Osteoblast (primary cell): Measurements from ENCODE around the gene PLOD1. TPM values are rescaled to one million over a fixed set of nuclear protein-coding genes. Genes with fewer than 3 reads are reported as not detected.
"Not testable (repeated sequence)": the region's sequence is repeated elsewhere in the genome, so short reads cannot be mapped to it uniquely, and the experiment has no call there.

Experiments used
- DNase-seq: peaks from one replicate; pipeline ENCODE4 v3.0.0; 2011; ENCODE audit warnings: low spot score, mixed read lengths; ENCODE audit not compliant: insufficient read length; ENCODE audit errors: missing footprints
- H2AFZ ChIP-seq: 2 replicates; pipeline ENCODE4 v1.6.0; 2011; ENCODE audit warnings: mild to moderate bottlenecking, low read length
- H3K27ac ChIP-seq: 2 replicates; pipeline ENCODE4 v1.5.1; 2011; ENCODE audit warnings: mild to moderate bottlenecking, low read depth, low read length, moderate library complexity
- H3K27me3 ChIP-seq: 2 replicates; pipeline ENCODE4 v1.6.0; 2012; ENCODE audit warnings: mild to moderate bottlenecking, control low read depth, inconsistent platforms, low read length, moderate library complexity; ENCODE audit not compliant: insufficient read depth
- H3K36me3 ChIP-seq: 2 replicates; pipeline ENCODE4 v1.5.1; 2011; ENCODE audit warnings: mild to moderate bottlenecking, low read length, control low read depth, moderate library complexity; ENCODE audit not compliant: insufficient read depth
- H3K4me1 ChIP-seq: 2 replicates; pipeline ENCODE4 v1.5.1; 2011; ENCODE audit warnings: mild to moderate bottlenecking, low read length, control low read depth, moderate library complexity; ENCODE audit not compliant: insufficient read depth
- H3K4me2 ChIP-seq: 2 replicates; pipeline ENCODE4 v1.6.0; 2011; ENCODE audit warnings: mild to moderate bottlenecking, low read length; ENCODE audit not compliant: insufficient read depth
- H3K4me3 ChIP-seq: fragments of 200-600 bp; sonication (generic); 3 replicates; pipeline ENCODE4 v1.5.1; 2012; ENCODE audit warnings: mild to moderate bottlenecking, low read length, inconsistent platforms; ENCODE audit not compliant: insufficient read depth
- H3K79me2 ChIP-seq: 2 replicates; pipeline ENCODE4 v1.6.0; 2012; ENCODE audit warnings: mild to moderate bottlenecking, low read length, control low read depth, inconsistent platforms; ENCODE audit not compliant: insufficient read depth
- H3K9me3 ChIP-seq: 2 replicates; pipeline ENCODE4 v1.5.1; 2011; ENCODE audit warnings: low read depth, low read length, control low read depth
- H4K20me1 ChIP-seq: 2 replicates; pipeline ENCODE4 v1.6.0; 2012; ENCODE audit warnings: mild to moderate bottlenecking, low read length, control low read depth; ENCODE audit not compliant: insufficient read depth
- total RNA-seq: library from RNA; depleted of rRNA; stranded (reverse); fragments of >200 nt; gene quantifications from 2 replicates; pipeline ENCODE4 v1.2.3, GENCODE V29; 2012
- TF ChIP-seq, protein P1 (sequence below): IDR thresholded peaks from 2 replicates; pipeline ENCODE4 v1.5.1; 2011; ENCODE audit warnings: mild to moderate bottlenecking, low read depth, low read length, moderate library complexity; ENCODE audit errors: extremely low read depth

PLOD1 gene
- total RNA-seq, 1 donor, result 281 TPM

DNA sequence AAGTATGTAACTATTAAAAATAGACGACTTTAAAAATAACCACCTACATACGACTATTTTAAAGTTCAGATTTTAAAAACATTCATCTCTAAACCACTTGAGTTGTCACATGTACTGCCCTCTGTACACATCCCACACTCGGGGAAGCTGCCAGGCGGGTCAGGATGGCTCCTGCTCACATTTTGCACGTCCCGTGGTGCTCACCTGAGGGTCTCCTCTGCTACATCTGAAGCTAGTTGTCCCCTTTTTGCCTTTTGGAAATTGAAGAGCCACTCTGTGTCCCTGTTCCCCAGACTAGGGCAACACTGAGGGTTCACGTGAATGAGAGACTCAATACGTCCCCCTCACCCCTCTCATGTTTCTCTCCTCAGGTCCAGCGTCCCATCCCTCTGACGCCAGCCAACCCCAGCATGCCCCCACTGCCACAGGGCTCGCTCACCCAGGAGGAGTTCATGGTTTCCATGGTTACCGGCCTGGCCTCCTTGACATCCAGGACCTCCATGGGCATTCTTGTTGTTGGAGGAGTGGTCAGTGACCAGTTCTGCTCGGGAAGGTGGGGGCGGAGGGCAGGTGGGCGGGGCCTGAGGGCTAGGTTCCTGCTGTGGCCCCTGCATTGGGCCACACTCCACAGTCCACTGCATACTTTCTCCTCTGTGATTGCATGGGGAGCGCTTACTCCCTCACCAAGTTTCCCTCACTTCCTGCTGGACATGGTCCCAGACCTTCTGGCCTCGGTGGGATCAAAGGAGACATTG is 71.8 kb downstream of the PLOD1 start:
- peaks cover 73% of the 10 kb centered on the region for H3K36me3 ChIP-seq
- TF ChIP-seq, protein P1, sequence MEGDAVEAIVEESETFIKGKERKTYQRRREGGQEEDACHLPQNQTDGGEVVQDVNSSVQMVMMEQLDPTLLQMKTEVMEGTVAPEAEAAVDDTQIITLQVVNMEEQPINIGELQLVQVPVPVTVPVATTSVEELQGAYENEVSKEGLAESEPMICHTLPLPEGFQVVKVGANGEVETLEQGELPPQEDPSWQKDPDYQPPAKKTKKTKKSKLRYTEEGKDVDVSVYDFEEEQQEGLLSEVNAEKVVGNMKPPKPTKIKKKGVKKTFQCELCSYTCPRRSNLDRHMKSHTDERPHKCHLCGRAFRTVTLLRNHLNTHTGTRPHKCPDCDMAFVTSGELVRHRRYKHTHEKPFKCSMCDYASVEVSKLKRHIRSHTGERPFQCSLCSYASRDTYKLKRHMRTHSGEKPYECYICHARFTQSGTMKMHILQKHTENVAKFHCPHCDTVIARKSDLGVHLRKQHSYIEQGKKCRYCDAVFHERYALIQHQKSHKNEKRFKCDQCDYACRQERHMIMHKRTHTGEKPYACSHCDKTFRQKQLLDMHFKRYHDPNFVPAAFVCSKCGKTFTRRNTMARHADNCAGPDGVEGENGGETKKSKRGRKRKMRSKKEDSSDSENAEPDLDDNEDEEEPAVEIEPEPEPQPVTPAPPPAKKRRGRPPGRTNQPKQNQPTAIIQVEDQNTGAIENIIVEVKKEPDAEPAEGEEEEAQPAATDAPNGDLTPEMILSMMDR, result no peak

DNA sequence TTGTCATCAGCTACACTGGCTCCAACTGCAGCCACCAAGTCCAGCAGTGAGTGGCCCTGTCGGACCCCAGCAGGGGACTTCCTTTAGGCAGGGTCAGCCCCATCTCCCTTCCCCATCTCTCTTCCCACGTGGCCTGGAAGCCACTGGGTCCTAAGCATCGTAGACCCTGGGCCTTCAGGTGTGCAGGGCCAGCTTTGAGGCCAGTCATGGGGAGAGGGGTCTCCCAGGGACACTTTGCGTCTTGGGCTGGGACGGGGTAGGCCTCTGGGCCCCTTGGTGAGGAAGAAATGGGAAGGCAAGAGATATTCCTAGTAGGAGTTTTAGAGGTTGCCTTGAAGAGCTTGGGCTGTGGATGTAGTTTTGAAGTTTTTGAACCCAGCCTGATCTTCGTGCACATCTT is 72.7 kb downstream of the PLOD1 start:
- no peak overlapping the region for H3K4me3 ChIP-seq
- peaks cover 73% of the 10 kb centered on the region for H3K36me3 ChIP-seq
- H3K79me2 ChIP-seq, result no peaks in the 10 kb centered on the region
- TF ChIP-seq, protein P1, result no peak
- peak; percentile 9 for DNase-seq
- no peaks in the 10 kb centered on the region for H3K27me3 ChIP-seq
- H3K27ac ChIP-seq, result no peak overlapping the region
- H3K4me1 ChIP-seq, result no peaks in the 10 kb centered on the region
- H2AFZ ChIP-seq, result no peak overlapping the region
- H4K20me1 ChIP-seq, result no peaks in the 10 kb centered on the region
- H3K4me2 ChIP-seq, result no peak overlapping the region
- H3K9me3 ChIP-seq, result no peaks in the 10 kb centered on the region

More for the DNA sequence above, 71.8 kb downstream of the PLOD1 start:
- H3K27me3 ChIP-seq, result no peaks in the 10 kb centered on the region
- no peaks in the 10 kb centered on the region for H3K9me3 ChIP-seq
- no peaks in the 10 kb centered on the region for H4K20me1 ChIP-seq
- no peaks in the 10 kb centered on the region for H3K79me2 ChIP-seq
- no peak overlapping the region for H3K4me3 ChIP-seq
- DNase-seq, result peak; percentile 75
- H3K27ac ChIP-seq, result no peak overlapping the region
- peaks cover 2% of the 10 kb centered on the region for H3K4me1 ChIP-seq
- H2AFZ ChIP-seq, result no peak overlapping the region
- no peak overlapping the region for H3K4me2 ChIP-seq

DNA sequence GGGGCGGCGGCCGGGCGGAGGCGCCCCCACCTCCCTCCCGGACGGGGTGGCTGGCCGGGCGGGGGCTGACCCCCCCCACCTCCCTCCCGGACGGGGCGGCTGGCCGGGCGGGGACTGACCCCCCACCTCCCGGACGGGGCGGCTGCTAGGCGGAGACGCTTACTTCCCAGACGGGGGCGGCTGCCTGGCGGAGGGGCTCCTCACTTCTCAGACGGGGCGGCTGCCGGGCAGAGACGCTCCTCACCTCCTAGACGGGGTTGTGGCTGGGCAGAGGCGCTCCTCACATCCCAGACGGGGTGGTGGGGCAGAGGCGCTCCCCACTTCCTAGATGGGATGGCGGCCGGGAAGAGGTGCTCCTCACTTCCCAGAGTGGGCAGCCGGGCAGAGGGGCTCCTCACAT is 73.8 kb downstream of the PLOD1 start:
- not testable (repeated sequence) for DNase-seq, H2AFZ ChIP-seq, H3K9me3 ChIP-seq, H3K79me2 ChIP-seq, H4K20me1 ChIP-seq, H3K27ac ChIP-seq, H3K4me2 ChIP-seq, H3K4me1 ChIP-seq, H3K27me3 ChIP-seq, H3K4me3 ChIP-seq
- peaks cover 64% of the 10 kb centered on the region for H3K36me3 ChIP-seq

DNA sequence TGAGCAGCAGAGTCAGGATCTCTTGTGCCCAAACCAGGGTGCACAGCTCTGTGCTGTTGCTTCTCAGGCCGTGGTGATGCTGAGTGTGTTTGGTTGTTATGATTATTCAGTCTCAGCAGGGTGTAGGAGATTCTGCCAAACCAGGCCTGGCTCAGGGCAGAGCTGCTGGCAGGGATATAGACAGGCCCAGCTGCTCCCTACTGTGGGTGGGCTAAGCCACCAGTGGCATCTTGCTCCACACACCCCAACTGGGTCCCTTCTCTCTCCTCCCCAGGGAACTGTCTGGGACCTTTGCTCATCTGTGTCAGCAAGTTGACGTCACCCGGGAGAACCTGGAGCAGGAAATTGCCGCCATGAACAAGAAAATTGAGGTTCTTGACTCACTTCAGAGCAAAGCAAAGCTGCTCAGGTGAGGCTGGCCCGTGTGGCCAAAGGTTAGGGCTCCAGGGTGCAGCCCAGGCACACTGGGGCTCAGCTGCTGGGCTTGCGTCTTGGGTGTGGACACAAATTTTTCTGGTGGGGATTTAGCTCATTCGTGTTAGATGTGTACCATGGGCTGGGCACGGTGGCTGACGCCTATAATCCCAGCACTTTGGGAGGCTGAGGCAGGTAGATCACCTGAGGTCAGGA is 74.9 kb downstream of the PLOD1 start:
- Histone ChIP-seq H3K4me2 (no peak overlapping the region), H3K9me3 (no peaks in the 10 kb centered on the region), H2AFZ (no peak overlapping the region), H3K4me1 (peaks cover 17% of the 10 kb centered on the region), H4K20me1 (no peaks in the 10 kb centered on the region), H3K79me2 (no peaks in the 10 kb centered on the region), H3K27me3 (no peaks in the 10 kb centered on the region), H3K36me3 (peaks cover 54% of the 10 kb centered on the region), H3K4me3 (no peak overlapping the region), H3K27ac (no peak overlapping the region)
- TF ChIP-seq, protein P1, result no peak
- peak; percentile 64 for DNase-seq
